ENCODE results near the gene TTC23.
A peak's percentile ranks its signal among the peaks of the same experiment; 100 is the strongest.
"Not testable (repeated sequence)": the region's sequence is repeated elsewhere in the genome, so short reads cannot be mapped to it uniquely, and the experiment has no call there.

TTC23 gene

GRCh38 chr15:99250001-99250400, 620 bp upstream of the TTC23 start:
- no peak for DNase-seq (ENCODE audit: low spot score)

GRCh38 chr15:99248000-99248715, 1.2 kb downstream of the TTC23 start:
- DNase-seq (ENCODE audit: low spot score): no peak

GRCh38 chr15:99247062-99247461, 2.3 kb downstream of the TTC23 start:
- no peak for DNase-seq (ENCODE audit: low spot score)

- DNase-seq (ENCODE audit: low spot score): no peak
Observed at GRCh38 chr15:99244306-99244705, 5.1 kb downstream of the TTC23 start.

GRCh38 chr15:99241752-99242151, 7.6 kb downstream of the TTC23 start:
- no peak for DNase-seq (ENCODE audit: low spot score)

GRCh38 chr15:99239545-99240198, 9.7 kb downstream of the TTC23 start:
- no peak for DNase-seq (ENCODE audit: low spot score)

GRCh38 chr15:99238849-99239248, 10.5 kb downstream of the TTC23 start:
- DNase-seq (ENCODE audit: low spot score): no peak

GRCh38 chr15:99234160-99234559, 15.2 kb downstream of the TTC23 start:
- DNase-seq (ENCODE audit: low spot score): not testable (repeated sequence)

GRCh38 chr15:99232740-99233139, 16.6 kb downstream of the TTC23 start:
- DNase-seq (ENCODE audit: low spot score): no peak

GRCh38 chr15:99230867-99231266, 18.5 kb downstream of the TTC23 start:
- DNase-seq (ENCODE audit: low spot score): no peak

- DNase-seq (ENCODE audit: low spot score): no peak
Observed at GRCh38 chr15:99228120-99228770, 21.1 kb downstream of the TTC23 start.

GRCh38 chr15:99226802-99227201, 22.6 kb downstream of the TTC23 start:
- no peak for DNase-seq (ENCODE audit: low spot score)

GRCh38 chr15:99224372-99225214, 24.8 kb downstream of the TTC23 start:
- no peak for DNase-seq (ENCODE audit: low spot score)

GRCh38 chr15:99213187-99213811, 36.1 kb downstream of the TTC23 start:
- peak; percentile 50 for DNase-seq (ENCODE audit: low spot score)

- no peak for DNase-seq (ENCODE audit: low spot score)
Observed at GRCh38 chr15:99212406-99212805, 37.0 kb downstream of the TTC23 start.

- DNase-seq (ENCODE audit: low spot score): no peak
Observed at GRCh38 chr15:99211926-99212325, 37.5 kb downstream of the TTC23 start.

GRCh38 chr15:99210334-99210733, 39.0 kb downstream of the TTC23 start:
- DNase-seq (ENCODE audit: low spot score): no peak

- DNase-seq (ENCODE audit: low spot score): no peak
Observed at GRCh38 chr15:99209326-99209725, 40.1 kb downstream of the TTC23 start.

- DNase-seq (ENCODE audit: low spot score): no peak
Observed at GRCh38 chr15:99207672-99208071, 41.7 kb downstream of the TTC23 start.

GRCh38 chr15:99202176-99202552, 47.2 kb downstream of the TTC23 start:
- DNase-seq (ENCODE audit: low spot score): no peak

GRCh38 chr15:99201408-99202175, 47.8 kb downstream of the TTC23 start:
- DNase-seq (ENCODE audit: low spot score): no peak

Measured in SW480 (cell line).